HepG2 (cell line): ENCODE measurements around the gene DNM3. TPM values are rescaled to one million over a fixed set of nuclear protein-coding genes. Genes with fewer than 3 reads are reported as not detected.

Experiments
- ATAC-seq: fragments of 200-7000 bp; cut with Tn5 transposase; 3 replicates; pipeline ENCODE4 v1.9.1; 2020; ENCODE audit warnings: mild to moderate bottlenecking, moderate library complexity
- BruUV-seq: library from RNA; stranded (reverse); fragments of 400-500 nt; replicated peaks from 2 replicates; lab custom pipeline; 2021; lab: Mats Ljungman, UMichigan
- CTCF ChIA-PET: fragments of 300-600 bp; formaldehyde crosslinking; extraction: SDS; loops from one replicate; lab custom pipeline; 2021; ENCODE audit warnings: low total read pairs, inconsistent platforms, low intra/inter-chr PET ratio; lab: Yijun Ruan, JAX
- POLR2A ChIA-PET: fragments of 350-600 bp; sonication (Branson Sonifier 250); formaldehyde crosslinking; loops from one replicate; lab custom pipeline; 2020; ENCODE audit warnings: antibody characterized with exemption, inconsistent platforms; lab: Yijun Ruan, JAX
- DNase-seq: peaks from one replicate; pipeline ENCODE4 v3.0.0-alpha.2; 2015; ENCODE audit warnings: low spot score
- FAIRE-seq: peaks from 3 replicates; lab custom pipeline; 2011; peaks lifted over from hg19 to GRCh38; lab: Jason Lieb, UNC
- H2AFZ ChIP-seq: one replicate; pipeline ENCODE4 v1.6.1; 2011; ENCODE audit warnings: low read length, inconsistent platforms
- H3K27ac ChIP-seq: fragments of 300-600 bp; 3 replicates; pipeline ENCODE4 v1.8.0; 2011; ENCODE audit warnings: mixed run types, mild to moderate bottlenecking, mixed read lengths, low read length, inconsistent platforms; ENCODE audit not compliant: insufficient read depth; ENCODE audit errors: extremely low read length
- H3K27me3 ChIP-seq, 2 experiments: fragments of 200-600 bp in 1 of 2; 2 replicates in 1 of 2; 3 replicates in 1 of 2; pipeline versions ENCODE4 v1.6.0 to v1.8.0; 2011; ENCODE audit warnings: low read length in 2 of 2, mild to moderate bottlenecking in 2 of 2, moderate library complexity in 2 of 2, inconsistent platforms in 1 of 2; ENCODE audit not compliant: insufficient read depth in 2 of 2, control insufficient read depth in 1 of 2
- H3K36me3 ChIP-seq, 2 experiments: fragments of 200-600 bp in 1 of 2; replicated peaks in 1 of 2; 2 replicates in 1 of 2; 3 replicates in 1 of 2; pipeline versions ENCODE4 v1.5.1 to v1.8.0; 2011; ENCODE audit warnings: low read length in 2 of 2, inconsistent platforms in 1 of 2; ENCODE audit not compliant: insufficient read depth in 2 of 2, control insufficient read depth in 1 of 2
- H3K4me1 ChIP-seq: 2 replicates; pipeline ENCODE4 v1.5.1; 2012; ENCODE audit warnings: low read length, inconsistent platforms; ENCODE audit not compliant: insufficient read depth
- H3K4me2 ChIP-seq: 2 replicates; pipeline ENCODE4 v1.6.0; 2011; ENCODE audit warnings: low read depth, low read length, inconsistent platforms
- H3K4me3 ChIP-seq, 3 experiments: fragments of 200-600 bp in 1 of 3; sonication (generic), shearing (Covaris generic) in 1 of 3; replicated peaks in 1 of 3; 2 replicates each; pipeline ENCODE4 v1.5.1; 2011 to 2016; ENCODE audit warnings: low read length in 3 of 3, inconsistent platforms in 2 of 3, low read depth in 2 of 3, mild to moderate bottlenecking in 2 of 3, control low read depth in 1 of 3, mixed read lengths in 1 of 3; ENCODE audit not compliant: insufficient read depth in 1 of 3
- H3K79me2 ChIP-seq: one replicate; pipeline ENCODE4 v1.6.1; 2011; ENCODE audit warnings: low read length, inconsistent platforms; ENCODE audit not compliant: insufficient read depth
- H3K9ac ChIP-seq: 2 replicates; pipeline ENCODE4 v1.6.0; 2011; ENCODE audit warnings: mild to moderate bottlenecking, low read depth, low read length, inconsistent platforms; ENCODE audit not compliant: insufficient read depth
- H3K9me3 ChIP-seq: 2 replicates; pipeline ENCODE4 v1.5.1; 2012; ENCODE audit warnings: mild to moderate bottlenecking, low read length
- H4K20me1 ChIP-seq: 2 replicates; pipeline ENCODE4 v1.6.0; 2011; ENCODE audit warnings: inconsistent platforms, mild to moderate bottlenecking, low read length, moderate library complexity; ENCODE audit not compliant: insufficient read depth
- KDM4B ChIP-seq: sonication (generic); formaldehyde crosslinking; IDR thresholded peaks from 2 replicates; pipeline ENCODE4 v1.4.0; 2020; ENCODE audit warnings: missing genetic modification reagents
- MED1 ChIP-seq: sonication (generic); formaldehyde crosslinking; IDR thresholded peaks from 2 replicates; pipeline ENCODE4 v1.4.0; 2020; ENCODE audit warnings: missing genetic modification reagents
- MZF1 ChIP-seq: sonication (generic); formaldehyde crosslinking; IDR thresholded peaks from 2 replicates; pipeline ENCODE4 v1.8.1; 2023; ENCODE audit warnings: mild to moderate bottlenecking, missing genetic modification reagents, borderline replicate concordance
- SRF ChIP-seq: IDR thresholded peaks from 2 replicates; pipeline ENCODE4 v1.6.1; 2011; ENCODE audit warnings: mild to moderate bottlenecking, low read depth, low read length, moderate library complexity
- TAF15 ChIP-seq: fragments of 200-400 bp; formaldehyde crosslinking; IDR thresholded peaks from one replicate; pipeline ENCODE4 v1.6.1; 2018; ENCODE audit warnings: mild to moderate bottlenecking, low read depth, low read length; ENCODE audit not compliant: poor library complexity, severe bottlenecking
- TBX3 ChIP-seq: fragments of 450-650 bp; IDR thresholded peaks from 2 replicates; pipeline ENCODE4 v1.6.1; 2017; ENCODE audit warnings: antibody characterized with exemption, mild to moderate bottlenecking, inconsistent platforms, borderline replicate concordance
- ZFP36 ChIP-seq: fragments of 150-350 bp; IDR thresholded peaks from 2 replicates; pipeline ENCODE4 v1.6.1; 2018; ENCODE audit warnings: borderline replicate concordance, low read length, low read depth; ENCODE audit not compliant: partially characterized antibody
- ZMYM4 ChIP-seq: sonication (generic); formaldehyde crosslinking; IDR thresholded peaks from 2 replicates; pipeline ENCODE4 v1.8.1; 2023; ENCODE audit warnings: mild to moderate bottlenecking, missing genetic modification reagents
- ZNF3 ChIP-seq: IDR thresholded peaks from 2 replicates; pipeline ENCODE4 v1.7.0; 2017; ENCODE audit warnings: inconsistent platforms
- ZNF326 ChIP-seq: sonication (generic); formaldehyde crosslinking; IDR thresholded peaks from 2 replicates; pipeline ENCODE4 v1.4.0; 2020; ENCODE audit warnings: missing genetic modification reagents, borderline replicate concordance
- ZNF367 ChIP-seq: sonication (generic); formaldehyde crosslinking; IDR thresholded peaks from 2 replicates; pipeline ENCODE4 v1.4.0; 2020; ENCODE audit warnings: missing genetic modification reagents, borderline replicate concordance
- ZNF891 ChIP-seq: sonication (generic); formaldehyde crosslinking; IDR thresholded peaks from 2 replicates; pipeline ENCODE4 v1.5.0; 2020; ENCODE audit warnings: mild to moderate bottlenecking, missing genetic modification reagents
- WGBS: methylation state at CpG from one replicate; pipeline ENCODE4 v1.1.6; 2017; ENCODE audit warnings: low lambda C conversion rate; 5-methylcytosine and 5-hydroxymethylcytosine counted together
- in situ Hi-C: cut with HindIII; loops from 2 replicates; pipeline ENCODE4 v1.10.0; 2017; ENCODE audit warnings: low pct_unique_long_range_greater_than_20kb; ENCODE audit not compliant: extremely low pct_ligation_motif_present
- intact Hi-C: fragments of 100-400 bp; cut with micrococcal nuclease; formaldehyde crosslinking; loops from one replicate; pipeline ENCODE4 v1.10.0; 2022; ENCODE audit not compliant: unreplicated experiment
- polyA plus RNA-seq, 8 experiments: library from polyadenylated mRNA; depleted of rRNA in 3 of 8; stranded (reverse) in 7 of 8; unstranded in 1 of 8; fragments of >200 nt; fragmentation: Illumina TruSeq in 4 of 8; extraction: Trizol in 4 of 8; gene quantifications; 2 replicates each; pipeline versions ENCODE4 v1.2.1 to v1.2.3, GENCODE V29; 2011 to 2016; ENCODE audit warnings: low read depth in 4 of 8, missing spikeins in 1 of 8, mixed read lengths in 1 of 8; ENCODE audit not compliant: insufficient read depth in 1 of 8
- total RNA-seq, 5 experiments: library from RNA; depleted of rRNA; stranded (reverse); fragments of >200 nt; fragmentation: Illumina TruSeq; extraction: Trizol; gene quantifications; 2 replicates each; pipeline ENCODE4 v1.2.3, GENCODE V29; 2016; ENCODE audit warnings: low read depth in 1 of 5
- TF ChIP-seq, protein P1 (sequence below): IDR thresholded peaks from 2 replicates; pipeline ENCODE4 v1.6.1; 2012; ENCODE audit warnings: inconsistent platforms
- TF ChIP-seq, protein P2 (sequence below): sonication (generic); formaldehyde crosslinking; IDR thresholded peaks from 2 replicates; pipeline ENCODE4 v1.4.0; 2020; ENCODE audit warnings: missing genetic modification reagents, mild to moderate bottlenecking, borderline replicate concordance
- TF ChIP-seq, protein P3 (sequence below): sonication (generic); formaldehyde crosslinking; IDR thresholded peaks from 2 replicates; pipeline ENCODE4 v1.5.0; 2020; ENCODE audit warnings: missing genetic modification reagents
- TF ChIP-seq, protein P4 (sequence below): sonication (generic); formaldehyde crosslinking; IDR thresholded peaks from 2 replicates; pipeline ENCODE4 v1.8.1; 2023; ENCODE audit warnings: mild to moderate bottlenecking, missing genetic modification reagents
- TF ChIP-seq, protein P5 (sequence below): fragments of 450-650 bp; IDR thresholded peaks from 2 replicates; pipeline ENCODE4 v1.6.1; 2017; ENCODE audit warnings: mild to moderate bottlenecking

Gene DNM3
- total and polyA plus RNA-seq, 2 of the 13 experiments (the other 11 are each of a cell fraction or from before 2014, with no cell fraction given), result 0.05 TPM; not detected in 1

DNA sequence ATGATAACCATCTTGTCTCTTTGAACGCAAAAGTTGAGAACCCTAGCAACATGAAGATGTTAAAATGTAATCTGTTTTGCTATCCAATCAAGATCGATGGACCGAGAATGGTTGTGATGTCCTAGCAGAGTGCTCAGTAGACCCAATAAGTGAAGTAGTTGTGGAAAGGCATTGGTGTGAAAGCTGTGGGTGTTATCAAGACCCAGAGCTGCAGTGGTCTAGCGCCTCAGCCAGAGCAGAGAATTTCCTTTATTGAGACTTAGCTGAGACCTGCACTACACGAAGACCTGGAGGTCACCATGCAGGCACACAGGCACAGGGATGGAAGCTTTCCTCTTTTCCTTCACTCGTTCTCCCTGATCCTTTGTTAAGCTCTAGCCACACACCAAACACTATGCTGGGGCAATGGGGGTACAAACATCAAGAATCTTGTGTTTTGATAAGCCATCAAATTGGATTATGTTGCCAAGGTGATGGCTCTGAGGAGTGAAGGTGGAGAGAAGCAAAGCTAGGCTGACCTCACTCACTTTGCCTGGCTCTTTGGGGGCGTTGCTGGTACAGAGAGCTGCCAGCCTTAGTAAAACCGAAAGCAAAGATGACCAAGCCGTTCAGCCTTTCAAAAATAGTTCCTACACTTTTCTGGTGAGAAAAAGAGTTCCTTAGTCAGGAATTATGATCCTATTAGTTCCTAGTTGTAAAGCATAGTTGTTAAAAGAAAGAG is 35.7 kb upstream of the DNM3 start:
- H3K9ac ChIP-seq, result no peak overlapping the region
- no peaks in the 10 kb centered on the region for H3K79me2 ChIP-seq
- POLR2A ChIA-PET, result no interaction called here
- H3K27me3 ChIP-seq, result no peaks in the 10 kb centered on the region
- H3K9me3 ChIP-seq, result no peaks in the 10 kb centered on the region
- ATAC-seq, result peak; percentile 59; the same call in 2 of the 3 replicates
- H3K36me3 ChIP-seq, result no peaks in the 10 kb centered on the region
- H3K4me2 ChIP-seq, result peak overlapping the region; percentile 51
- H3K27ac ChIP-seq, result no peak overlapping the region
- intact Hi-C loops (no loop called here), in situ Hi-C loops (no loop called here)
- no peak overlapping the region for H2AFZ ChIP-seq
- BruUV-seq, result no TSS peak
- FAIRE-seq, result no peak
- DNase-seq, result no peak
- no peaks in the 10 kb centered on the region for H3K4me1 ChIP-seq
- no peaks in the 10 kb centered on the region for H4K20me1 ChIP-seq
- peak overlapping the region in 1 of 3 experiments; percentile 43; a peak in 2 of 6 replicates for H3K4me3 ChIP-seq
- CTCF ChIA-PET, result no interaction called here
- WGBS, result 24% methylated on average over 9 of the region's 9 CpGs
- TF ChIP-seq, protein P1, sequence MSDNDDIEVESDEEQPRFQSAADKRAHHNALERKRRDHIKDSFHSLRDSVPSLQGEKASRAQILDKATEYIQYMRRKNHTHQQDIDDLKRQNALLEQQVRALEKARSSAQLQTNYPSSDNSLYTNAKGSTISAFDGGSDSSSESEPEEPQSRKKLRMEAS, result no peak
- TF ChIP-seq, protein P2, sequence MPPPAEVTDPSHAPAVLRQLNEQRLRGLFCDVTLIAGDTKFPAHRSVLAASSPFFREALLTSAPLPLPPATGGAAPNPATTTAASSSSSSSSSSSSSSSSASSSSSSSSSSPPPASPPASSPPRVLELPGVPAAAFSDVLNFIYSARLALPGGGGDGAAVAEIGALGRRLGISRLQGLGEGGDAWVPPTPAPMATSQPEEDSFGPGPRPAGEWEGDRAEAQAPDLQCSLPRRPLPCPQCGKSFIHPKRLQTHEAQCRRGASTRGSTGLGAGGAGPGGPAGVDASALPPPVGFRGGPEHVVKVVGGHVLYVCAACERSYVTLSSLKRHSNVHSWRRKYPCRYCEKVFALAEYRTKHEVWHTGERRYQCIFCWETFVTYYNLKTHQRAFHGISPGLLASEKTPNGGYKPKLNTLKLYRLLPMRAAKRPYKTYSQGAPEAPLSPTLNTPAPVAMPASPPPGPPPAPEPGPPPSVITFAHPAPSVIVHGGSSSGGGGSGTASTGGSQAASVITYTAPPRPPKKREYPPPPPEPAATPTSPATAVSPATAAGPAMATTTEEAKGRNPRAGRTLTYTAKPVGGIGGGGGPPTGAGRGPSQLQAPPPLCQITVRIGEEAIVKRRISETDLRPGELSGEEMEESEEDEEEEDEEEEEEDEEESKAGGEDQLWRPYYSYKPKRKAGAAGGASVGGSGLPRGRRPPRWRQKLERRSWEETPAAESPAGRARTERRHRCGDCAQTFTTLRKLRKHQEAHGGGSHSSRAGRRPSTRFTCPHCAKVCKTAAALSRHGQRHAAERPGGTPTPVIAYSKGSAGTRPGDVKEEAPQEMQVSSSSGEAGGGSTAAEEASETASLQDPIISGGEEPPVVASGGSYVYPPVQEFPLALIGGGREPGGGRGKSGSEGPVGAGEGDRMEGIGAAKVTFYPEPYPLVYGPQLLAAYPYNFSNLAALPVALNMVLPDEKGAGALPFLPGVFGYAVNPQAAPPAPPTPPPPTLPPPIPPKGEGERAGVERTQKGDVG (CRISPR knock-in tag), result no peak
- TF ChIP-seq ZNF367 (no peak), ZNF891 (CRISPR knock-in tag) (no peak), TAF15 (no peak), ZNF326 (CRISPR knock-in tag) (no peak), ZMYM4 (CRISPR knock-in tag) (no peak), ZFP36 (no peak), MED1 (CRISPR knock-in tag) (no peak), TBX3 (no peak), KDM4B (CRISPR knock-in tag) (no peak), ZNF3 (no peak), MZF1 (no peak), SRF (no peak)
- TF ChIP-seq, protein P3, sequence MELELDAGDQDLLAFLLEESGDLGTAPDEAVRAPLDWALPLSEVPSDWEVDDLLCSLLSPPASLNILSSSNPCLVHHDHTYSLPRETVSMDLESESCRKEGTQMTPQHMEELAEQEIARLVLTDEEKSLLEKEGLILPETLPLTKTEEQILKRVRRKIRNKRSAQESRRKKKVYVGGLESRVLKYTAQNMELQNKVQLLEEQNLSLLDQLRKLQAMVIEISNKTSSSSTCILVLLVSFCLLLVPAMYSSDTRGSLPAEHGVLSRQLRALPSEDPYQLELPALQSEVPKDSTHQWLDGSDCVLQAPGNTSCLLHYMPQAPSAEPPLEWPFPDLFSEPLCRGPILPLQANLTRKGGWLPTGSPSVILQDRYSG (CRISPR knock-in tag), result no peak
- TF ChIP-seq, protein P4, sequence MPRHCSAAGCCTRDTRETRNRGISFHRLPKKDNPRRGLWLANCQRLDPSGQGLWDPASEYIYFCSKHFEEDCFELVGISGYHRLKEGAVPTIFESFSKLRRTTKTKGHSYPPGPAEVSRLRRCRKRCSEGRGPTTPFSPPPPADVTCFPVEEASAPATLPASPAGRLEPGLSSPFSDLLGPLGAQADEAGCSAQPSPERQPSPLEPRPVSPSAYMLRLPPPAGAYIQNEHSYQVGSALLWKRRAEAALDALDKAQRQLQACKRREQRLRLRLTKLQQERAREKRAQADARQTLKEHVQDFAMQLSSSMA (CRISPR knock-in tag), result no peak
- TF ChIP-seq, protein P5, sequence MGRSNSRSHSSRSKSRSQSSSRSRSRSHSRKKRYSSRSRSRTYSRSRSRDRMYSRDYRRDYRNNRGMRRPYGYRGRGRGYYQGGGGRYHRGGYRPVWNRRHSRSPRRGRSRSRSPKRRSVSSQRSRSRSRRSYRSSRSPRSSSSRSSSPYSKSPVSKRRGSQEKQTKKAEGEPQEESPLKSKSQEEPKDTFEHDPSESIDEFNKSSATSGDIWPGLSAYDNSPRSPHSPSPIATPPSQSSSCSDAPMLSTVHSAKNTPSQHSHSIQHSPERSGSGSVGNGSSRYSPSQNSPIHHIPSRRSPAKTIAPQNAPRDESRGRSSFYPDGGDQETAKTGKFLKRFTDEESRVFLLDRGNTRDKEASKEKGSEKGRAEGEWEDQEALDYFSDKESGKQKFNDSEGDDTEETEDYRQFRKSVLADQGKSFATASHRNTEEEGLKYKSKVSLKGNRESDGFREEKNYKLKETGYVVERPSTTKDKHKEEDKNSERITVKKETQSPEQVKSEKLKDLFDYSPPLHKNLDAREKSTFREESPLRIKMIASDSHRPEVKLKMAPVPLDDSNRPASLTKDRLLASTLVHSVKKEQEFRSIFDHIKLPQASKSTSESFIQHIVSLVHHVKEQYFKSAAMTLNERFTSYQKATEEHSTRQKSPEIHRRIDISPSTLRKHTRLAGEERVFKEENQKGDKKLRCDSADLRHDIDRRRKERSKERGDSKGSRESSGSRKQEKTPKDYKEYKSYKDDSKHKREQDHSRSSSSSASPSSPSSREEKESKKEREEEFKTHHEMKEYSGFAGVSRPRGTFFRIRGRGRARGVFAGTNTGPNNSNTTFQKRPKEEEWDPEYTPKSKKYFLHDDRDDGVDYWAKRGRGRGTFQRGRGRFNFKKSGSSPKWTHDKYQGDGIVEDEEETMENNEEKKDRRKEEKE, result no peak
